ENCODE data around the gene ZNF444. TPM values are rescaled to one million over a fixed set of nuclear protein-coding genes. Genes with fewer than 3 reads are reported as not detected.
"Not testable (repeated sequence)": the region's sequence is repeated elsewhere in the genome, so short reads cannot be mapped to it uniquely, and the experiment has no call there.

The ZNF444 gene
- total RNA-seq, 2 donors from 2014 or later = 20.5 to 50.9 TPM

DNA sequence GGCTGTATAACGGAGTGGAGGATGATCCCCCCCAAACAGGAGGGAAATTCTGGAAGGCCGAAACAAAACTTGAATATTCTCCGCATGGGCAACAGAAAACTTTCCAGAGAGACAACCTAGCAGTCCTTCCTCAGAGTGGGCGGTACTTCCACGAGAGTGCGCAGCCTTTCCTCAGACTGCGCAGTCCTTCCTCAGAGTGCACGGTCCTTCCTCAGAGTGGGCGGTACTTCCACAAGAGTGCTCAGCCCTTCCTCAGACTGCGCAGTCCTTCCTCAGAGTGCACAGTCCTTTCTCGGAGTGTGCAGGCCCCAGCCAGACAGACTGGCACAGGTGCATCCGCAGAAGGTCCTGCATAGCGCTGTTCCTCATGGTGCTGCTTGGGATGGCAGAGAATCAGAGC, 22.0 kb downstream of the ZNF444 start:
- H3K4me1 ChIP-seq = no peaks in the 10 kb centered on the region
- intact Hi-C loops (cut with DNase I) = no loop called here
- no peak for DNase-seq
- H3K9ac ChIP-seq (ENCODE audit: low read depth in 2 of 2, low read length in 2 of 2) = no peak overlapping the region
- TF ChIP-seq, protein P1, sequence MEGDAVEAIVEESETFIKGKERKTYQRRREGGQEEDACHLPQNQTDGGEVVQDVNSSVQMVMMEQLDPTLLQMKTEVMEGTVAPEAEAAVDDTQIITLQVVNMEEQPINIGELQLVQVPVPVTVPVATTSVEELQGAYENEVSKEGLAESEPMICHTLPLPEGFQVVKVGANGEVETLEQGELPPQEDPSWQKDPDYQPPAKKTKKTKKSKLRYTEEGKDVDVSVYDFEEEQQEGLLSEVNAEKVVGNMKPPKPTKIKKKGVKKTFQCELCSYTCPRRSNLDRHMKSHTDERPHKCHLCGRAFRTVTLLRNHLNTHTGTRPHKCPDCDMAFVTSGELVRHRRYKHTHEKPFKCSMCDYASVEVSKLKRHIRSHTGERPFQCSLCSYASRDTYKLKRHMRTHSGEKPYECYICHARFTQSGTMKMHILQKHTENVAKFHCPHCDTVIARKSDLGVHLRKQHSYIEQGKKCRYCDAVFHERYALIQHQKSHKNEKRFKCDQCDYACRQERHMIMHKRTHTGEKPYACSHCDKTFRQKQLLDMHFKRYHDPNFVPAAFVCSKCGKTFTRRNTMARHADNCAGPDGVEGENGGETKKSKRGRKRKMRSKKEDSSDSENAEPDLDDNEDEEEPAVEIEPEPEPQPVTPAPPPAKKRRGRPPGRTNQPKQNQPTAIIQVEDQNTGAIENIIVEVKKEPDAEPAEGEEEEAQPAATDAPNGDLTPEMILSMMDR (IDR thresholded peaks at IDR 0.05) = no peak
- no peaks in the 10 kb centered on the region for H3K36me3 ChIP-seq
- no peak overlapping the region for H3K4me3 ChIP-seq
- no peaks in the 10 kb centered on the region for H3K27me3 ChIP-seq
- no peaks in the 10 kb centered on the region for H3K9me3 ChIP-seq
- no peak overlapping the region for H3K27ac ChIP-seq

- intact Hi-C loops (cut with DNase I) = no loop called here
- no peaks in the 10 kb centered on the region for H3K36me3 ChIP-seq
- H3K4me3 ChIP-seq = no peak overlapping the region
- H3K27me3 ChIP-seq = no peaks in the 10 kb centered on the region
- H3K9me3 ChIP-seq = no peaks in the 10 kb centered on the region
- H3K27ac ChIP-seq = no peak overlapping the region
- no peak overlapping the region for H3K9ac ChIP-seq (ENCODE audit: low read depth in 2 of 2, low read length in 2 of 2)
- TF ChIP-seq, protein P1 (IDR thresholded peaks at IDR 0.05) = no peak
- H3K4me1 ChIP-seq = no peaks in the 10 kb centered on the region
- DNase-seq = no peak
These were observed 26.0 kb downstream of the ZNF444 start for GRCh38 chr19:56167064-56167578.

DNA sequence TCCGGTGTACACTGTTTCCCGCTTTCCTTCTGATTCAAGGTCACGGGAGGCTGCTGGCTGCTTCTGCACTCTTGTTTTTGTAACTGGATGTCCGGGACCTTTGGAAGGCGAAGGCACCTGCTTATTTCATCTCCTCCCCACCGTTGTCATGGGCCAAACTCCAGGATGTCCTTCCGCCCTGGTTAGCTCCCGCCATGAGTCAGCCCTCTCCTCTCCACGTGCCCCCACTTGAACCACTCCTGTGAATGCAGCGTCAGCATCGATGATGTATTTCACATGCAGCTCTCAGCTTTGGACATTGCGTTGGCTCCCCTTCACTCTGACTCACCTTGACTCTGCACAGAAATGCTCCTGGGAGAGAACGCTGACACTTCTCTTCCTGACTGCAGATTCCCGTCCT, 29.2 kb downstream of the ZNF444 start:
- Histone ChIP-seq H3K4me1 (no peaks in the 10 kb centered on the region), H3K27ac (no peak overlapping the region), H3K36me3 (no peaks in the 10 kb centered on the region), H3K9ac (ENCODE audit: low read depth in 2 of 2, low read length in 2 of 2) (no peak overlapping the region), H3K9me3 (no peaks in the 10 kb centered on the region), H3K4me3 (no peak overlapping the region), H3K27me3 (peaks cover 6% of the 10 kb centered on the region)
- DNase-seq = no peak
- intact Hi-C loops (cut with DNase I) = loop anchor here (10.0 kb wide), 1 partner anchor 155 kb away; no protein-coding TSS in a partner anchor
- TF ChIP-seq, protein P1 (IDR thresholded peaks at IDR 0.05) = no peak

- intact Hi-C loops (cut with DNase I) = loop anchor here (10.0 kb wide), 1 partner anchor 151 kb away; no protein-coding TSS in a partner anchor
- H3K9ac ChIP-seq (ENCODE audit: low read depth in 2 of 2, low read length in 2 of 2) = no peak overlapping the region
- H3K4me3 ChIP-seq = no peak overlapping the region
- TF ChIP-seq, protein P1 (IDR thresholded peaks at IDR 0.05) = no peak
- H3K36me3 ChIP-seq = no peaks in the 10 kb centered on the region
- no peak overlapping the region for H3K27ac ChIP-seq
- H3K9me3 ChIP-seq = no peaks in the 10 kb centered on the region
- H3K4me1 ChIP-seq = no peaks in the 10 kb centered on the region
- no peak for DNase-seq
- H3K27me3 ChIP-seq = peaks cover 9% of the 10 kb centered on the region
These were observed 33.0 kb downstream of the ZNF444 start for GRCh38 chr19:56174086-56174485.

DNA sequence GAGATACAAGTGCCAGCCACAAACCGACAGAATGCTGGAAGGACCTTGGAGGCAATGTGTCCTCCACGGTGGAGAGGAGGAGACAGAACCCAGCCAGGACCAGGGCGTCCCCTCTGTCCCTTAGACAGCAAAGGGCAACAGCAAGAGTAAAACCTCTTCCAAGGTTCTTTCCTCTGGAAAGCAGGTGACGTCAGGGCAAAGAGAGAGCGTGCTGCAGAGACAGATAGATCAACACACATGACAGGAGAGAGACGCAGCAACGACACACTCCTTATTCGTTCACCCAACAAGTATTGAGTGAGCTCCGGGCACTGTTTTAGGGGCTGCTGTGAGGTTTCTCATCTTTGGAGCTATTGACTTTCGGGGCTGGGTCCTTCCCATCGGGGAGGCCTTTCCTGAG, 33.5 kb downstream of the ZNF444 start:
- intact Hi-C loops (cut with DNase I) = loop anchor here (10.0 kb wide), 1 partner anchor 150 kb away; no protein-coding TSS in a partner anchor
- TF ChIP-seq, protein P1 (IDR thresholded peaks at IDR 0.05) = no peak
- Histone ChIP-seq H3K9me3 (no peaks in the 10 kb centered on the region), H3K4me3 (no peak overlapping the region), H3K9ac (ENCODE audit: low read depth in 2 of 2, low read length in 2 of 2) (no peak overlapping the region), H3K27ac (no peak overlapping the region), H3K27me3 (peaks cover 9% of the 10 kb centered on the region), H3K36me3 (no peaks in the 10 kb centered on the region), H3K4me1 (no peaks in the 10 kb centered on the region)
- DNase-seq = no peak

DNA sequence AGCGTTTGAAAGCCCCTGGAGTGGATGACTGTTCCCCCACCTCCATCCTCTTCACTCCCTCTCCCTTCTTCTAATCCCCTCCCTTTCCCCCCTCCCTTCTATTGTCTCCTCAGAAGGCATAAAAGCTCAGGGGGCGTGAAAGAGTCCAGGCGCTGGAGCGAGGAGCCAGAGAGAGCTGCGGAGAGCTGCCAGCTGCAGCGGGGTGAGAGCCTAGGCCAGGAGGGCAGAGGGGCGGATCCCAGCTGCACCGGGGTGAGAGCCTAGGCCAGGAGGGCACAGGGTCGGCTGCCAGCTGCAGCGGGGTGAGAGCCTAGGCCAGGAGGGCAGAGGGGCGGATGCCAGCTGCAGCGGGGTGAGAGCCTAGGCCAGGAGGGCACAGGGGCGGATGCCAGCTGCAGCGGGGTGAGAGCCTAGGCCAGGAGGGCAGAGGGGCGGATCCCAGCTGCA, 34.8 kb downstream of the ZNF444 start, which contains the start of gene GALP:
Gene GALP (plus strand): TSS at position 148 of the 447 bp plus-strand sequence. CDS start 1,101 bp downstream, outside the sequence.
- not testable (repeated sequence) for H3K36me3 ChIP-seq; DNase-seq; H3K27me3 ChIP-seq; H3K9ac ChIP-seq (ENCODE audit: low read depth in 2 of 2, low read length in 2 of 2); H3K27ac ChIP-seq; H3K9me3 ChIP-seq; H3K4me3 ChIP-seq; H3K4me1 ChIP-seq
- intact Hi-C loops (cut with DNase I) = loop anchor here (10.0 kb wide), 1 partner anchor 149 kb away; no protein-coding TSS in a partner anchor

GRCh38 chr19:56176310-56176709, 35.2 kb downstream of the ZNF444 start:
- not testable (repeated sequence) for H3K36me3 ChIP-seq; H3K9me3 ChIP-seq; DNase-seq; H3K27me3 ChIP-seq; H3K27ac ChIP-seq; H3K4me1 ChIP-seq; H3K4me3 ChIP-seq; H3K9ac ChIP-seq (ENCODE audit: low read depth in 2 of 2, low read length in 2 of 2)
- intact Hi-C loops (cut with DNase I) = loop anchor here (10.0 kb wide), 1 partner anchor 148 kb away; no protein-coding TSS in a partner anchor
